Measurements from ENCODE around the gene BMAL2.
A peak's percentile ranks its signal among the peaks of the same experiment; 100 is the strongest.

Gene BMAL2

GRCh38 chr12:27331291-27331926 lies 1.2 kb upstream of the BMAL2 start:
- peak overlapping the region; percentile 3 for H3K9ac ChIP-seq (ENCODE audit: low read length)
- H3K36me3 ChIP-seq (ENCODE audit: control insufficient read depth, insufficient read depth, low read length) = no peaks in the 10 kb centered on the region
- H3K9me3 ChIP-seq (ENCODE audit: control insufficient read depth, low read length) = no peaks in the 10 kb centered on the region
- H3K4me3 ChIP-seq (ENCODE audit: low read length) = no peak overlapping the region
- no peaks in the 10 kb centered on the region for H3K27me3 ChIP-seq (ENCODE audit: control insufficient read depth, insufficient read depth, low read length)
- peaks cover 40% of the 10 kb centered on the region for H3K4me1 ChIP-seq (ENCODE audit: control insufficient read depth, insufficient read depth, low read length)

DNA sequence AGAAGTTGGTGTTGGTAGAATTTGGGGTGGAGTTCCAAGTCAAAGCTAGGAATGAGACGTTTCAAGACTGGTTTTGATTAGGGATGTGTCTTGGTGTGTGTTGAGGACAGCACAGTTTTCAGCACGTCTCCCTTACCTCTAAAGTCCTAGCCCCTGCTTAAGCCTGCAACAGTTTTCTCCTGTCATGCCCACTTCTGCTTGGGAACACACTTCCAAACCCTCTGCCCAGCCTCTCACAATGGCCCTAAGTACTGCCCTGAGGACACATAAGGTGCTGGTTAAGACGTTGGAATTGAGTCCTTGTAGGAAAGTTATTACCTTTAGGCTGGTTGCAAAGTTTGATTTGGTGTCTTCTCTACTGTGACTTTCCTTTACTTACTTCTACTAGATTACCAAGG lies 710 bp upstream of the BMAL2 start:
- H3K27me3 ChIP-seq (ENCODE audit: control insufficient read depth, insufficient read depth, low read length) = no peaks in the 10 kb centered on the region
- H3K36me3 ChIP-seq (ENCODE audit: control insufficient read depth, insufficient read depth, low read length) = no peaks in the 10 kb centered on the region
- H3K9me3 ChIP-seq (ENCODE audit: control insufficient read depth, low read length) = no peaks in the 10 kb centered on the region
- H3K9ac ChIP-seq (ENCODE audit: low read length) = no peak overlapping the region
- H3K4me3 ChIP-seq (ENCODE audit: low read length) = no peak overlapping the region
- H3K4me1 ChIP-seq (ENCODE audit: control insufficient read depth, insufficient read depth, low read length) = peaks cover 40% of the 10 kb centered on the region

GRCh38 chr12:27332407-27332713 lies 276 bp upstream of the BMAL2 start:
- H3K9ac ChIP-seq (ENCODE audit: low read length) = peak overlapping the region; percentile 74
- no peaks in the 10 kb centered on the region for H3K9me3 ChIP-seq (ENCODE audit: control insufficient read depth, low read length)
- peaks cover 45% of the 10 kb centered on the region for H3K4me1 ChIP-seq (ENCODE audit: control insufficient read depth, insufficient read depth, low read length)
- H3K4me3 ChIP-seq (ENCODE audit: low read length) = peak overlapping the region; percentile 12
- no peaks in the 10 kb centered on the region for H3K27me3 ChIP-seq (ENCODE audit: control insufficient read depth, insufficient read depth, low read length)
- H3K36me3 ChIP-seq (ENCODE audit: control insufficient read depth, insufficient read depth, low read length) = no peaks in the 10 kb centered on the region

GRCh38 chr12:27333403-27334009 lies 870 bp downstream of the BMAL2 start:
- Histone ChIP-seq H3K4me3 (ENCODE audit: low read length) (peak overlapping the region; percentile 64), H3K36me3 (ENCODE audit: control insufficient read depth, insufficient read depth, low read length) (no peaks in the 10 kb centered on the region), H3K9me3 (ENCODE audit: control insufficient read depth, low read length) (no peaks in the 10 kb centered on the region), H3K9ac (ENCODE audit: low read length) (peak overlapping the region; percentile 81), H3K4me1 (ENCODE audit: control insufficient read depth, insufficient read depth, low read length) (peaks cover 55% of the 10 kb centered on the region), H3K27me3 (ENCODE audit: control insufficient read depth, insufficient read depth, low read length) (no peaks in the 10 kb centered on the region)

- Histone ChIP-seq H3K9me3 (ENCODE audit: control insufficient read depth, low read length) (no peaks in the 10 kb centered on the region), H3K4me1 (ENCODE audit: control insufficient read depth, insufficient read depth, low read length) (peaks cover 57% of the 10 kb centered on the region), H3K36me3 (ENCODE audit: control insufficient read depth, insufficient read depth, low read length) (no peaks in the 10 kb centered on the region), H3K27me3 (ENCODE audit: control insufficient read depth, insufficient read depth, low read length) (no peaks in the 10 kb centered on the region), H3K4me3 (ENCODE audit: low read length) (peak overlapping the region; percentile 64), H3K9ac (ENCODE audit: low read length) (peak overlapping the region; percentile 81)
Measured at GRCh38 chr12:27334042-27334720, 1.5 kb downstream of the BMAL2 start.

- no peak overlapping the region for H3K9ac ChIP-seq (ENCODE audit: low read length)
- no peaks in the 10 kb centered on the region for H3K36me3 ChIP-seq (ENCODE audit: control insufficient read depth, insufficient read depth, low read length)
- H3K9me3 ChIP-seq (ENCODE audit: control insufficient read depth, low read length) = no peaks in the 10 kb centered on the region
- H3K27me3 ChIP-seq (ENCODE audit: control insufficient read depth, insufficient read depth, low read length) = no peaks in the 10 kb centered on the region
- peaks cover 57% of the 10 kb centered on the region for H3K4me1 ChIP-seq (ENCODE audit: control insufficient read depth, insufficient read depth, low read length)
- H3K4me3 ChIP-seq (ENCODE audit: low read length) = no peak overlapping the region
Measured at GRCh38 chr12:27334721-27335082, 2.1 kb downstream of the BMAL2 start.

GRCh38 chr12:27335364-27336281 lies 3.0 kb downstream of the BMAL2 start:
- no peaks in the 10 kb centered on the region for H3K9me3 ChIP-seq (ENCODE audit: control insufficient read depth, low read length)
- peak overlapping the region; percentile 38 for H3K9ac ChIP-seq (ENCODE audit: low read length)
- H3K36me3 ChIP-seq (ENCODE audit: control insufficient read depth, insufficient read depth, low read length) = no peaks in the 10 kb centered on the region
- no peak overlapping the region for H3K4me3 ChIP-seq (ENCODE audit: low read length)
- peaks cover 54% of the 10 kb centered on the region for H3K4me1 ChIP-seq (ENCODE audit: control insufficient read depth, insufficient read depth, low read length)
- no peaks in the 10 kb centered on the region for H3K27me3 ChIP-seq (ENCODE audit: control insufficient read depth, insufficient read depth, low read length)

DNA sequence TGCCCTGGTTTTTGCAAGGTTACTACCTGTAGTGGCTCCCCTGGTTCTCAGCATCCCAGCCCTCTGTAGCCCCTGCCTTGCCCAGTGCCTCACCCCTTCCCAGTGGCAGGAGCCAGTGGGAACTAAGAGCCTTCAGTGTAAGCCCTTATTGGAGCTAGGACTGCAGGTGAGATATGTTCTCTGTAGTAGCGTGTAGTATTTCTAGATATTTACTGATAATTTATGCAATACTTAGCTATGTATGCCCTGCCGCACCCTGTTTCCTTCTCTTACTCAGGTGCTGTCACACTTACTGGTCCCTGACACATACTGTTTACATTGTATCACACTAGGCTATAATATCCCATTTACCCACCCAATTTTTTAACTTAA lies 3.6 kb downstream of the BMAL2 start:
- H3K9me3 ChIP-seq (ENCODE audit: control insufficient read depth, low read length) = no peaks in the 10 kb centered on the region
- H3K4me1 ChIP-seq (ENCODE audit: control insufficient read depth, insufficient read depth, low read length) = peaks cover 53% of the 10 kb centered on the region
- no peak overlapping the region for H3K4me3 ChIP-seq (ENCODE audit: low read length)
- H3K36me3 ChIP-seq (ENCODE audit: control insufficient read depth, insufficient read depth, low read length) = no peaks in the 10 kb centered on the region
- H3K27me3 ChIP-seq (ENCODE audit: control insufficient read depth, insufficient read depth, low read length) = no peaks in the 10 kb centered on the region
- H3K9ac ChIP-seq (ENCODE audit: low read length) = peak overlapping the region; percentile 38

- Histone ChIP-seq H3K9ac (ENCODE audit: low read length) (no peak overlapping the region), H3K4me1 (ENCODE audit: control insufficient read depth, insufficient read depth, low read length) (peaks cover 46% of the 10 kb centered on the region), H3K4me3 (ENCODE audit: low read length) (no peak overlapping the region), H3K27me3 (ENCODE audit: control insufficient read depth, insufficient read depth, low read length) (no peaks in the 10 kb centered on the region), H3K9me3 (ENCODE audit: control insufficient read depth, low read length) (no peaks in the 10 kb centered on the region), H3K36me3 (ENCODE audit: control insufficient read depth, insufficient read depth, low read length) (no peaks in the 10 kb centered on the region)
Measured at GRCh38 chr12:27337376-27337775, 4.7 kb downstream of the BMAL2 start.

DNA sequence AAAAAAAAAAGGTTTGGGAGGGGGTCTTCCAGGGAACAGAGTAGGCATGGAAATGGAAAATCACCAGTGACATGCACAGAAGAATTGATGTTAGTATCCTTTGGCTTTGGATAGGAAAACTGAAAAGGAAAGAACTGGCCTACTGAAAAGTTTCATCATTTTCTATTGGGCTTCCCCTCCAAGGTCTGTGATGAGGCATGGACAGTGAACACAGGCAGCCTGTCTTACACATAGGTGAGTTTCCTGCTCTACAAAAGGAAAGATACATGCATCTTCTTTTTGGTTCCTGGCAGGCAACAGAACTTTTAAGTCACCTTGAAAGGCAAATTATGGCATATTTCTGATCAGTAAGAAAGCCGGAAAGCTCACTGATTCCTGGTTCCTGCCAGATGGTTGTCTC lies 5.8 kb downstream of the BMAL2 start:
- Histone ChIP-seq H3K4me3 (ENCODE audit: low read length) (no peak overlapping the region), H3K27me3 (ENCODE audit: control insufficient read depth, insufficient read depth, low read length) (no peaks in the 10 kb centered on the region)

DNA sequence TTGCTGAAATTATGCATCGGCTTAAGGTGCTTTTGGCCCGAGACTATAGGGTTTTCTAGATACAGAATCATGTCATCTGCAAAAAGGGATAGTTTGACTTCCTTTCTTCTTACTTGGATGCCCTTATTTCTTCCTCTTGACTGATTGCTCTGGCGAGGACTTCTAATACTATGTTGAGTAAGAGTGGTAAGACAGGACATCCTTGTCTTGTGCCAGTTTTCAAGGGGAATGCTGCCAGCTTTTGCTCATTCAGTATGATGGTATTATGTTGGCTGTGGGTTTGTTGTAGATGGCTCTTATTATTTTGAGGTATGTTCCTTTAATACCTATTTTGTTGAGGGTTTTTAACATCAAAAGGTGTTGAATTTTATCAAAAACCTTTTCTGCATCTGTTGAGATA lies 8.3 kb downstream of the BMAL2 start:
- peaks cover 30% of the 10 kb centered on the region for H3K4me1 ChIP-seq (ENCODE audit: control insufficient read depth, insufficient read depth, low read length)
- H3K36me3 ChIP-seq (ENCODE audit: control insufficient read depth, insufficient read depth, low read length) = no peaks in the 10 kb centered on the region
- no peak overlapping the region for H3K4me3 ChIP-seq (ENCODE audit: low read length)
- no peaks in the 10 kb centered on the region for H3K27me3 ChIP-seq (ENCODE audit: control insufficient read depth, insufficient read depth, low read length)
- H3K9me3 ChIP-seq (ENCODE audit: control insufficient read depth, low read length) = no peaks in the 10 kb centered on the region
- no peak overlapping the region for H3K9ac ChIP-seq (ENCODE audit: low read length)

More for the DNA sequence above, 5.8 kb downstream of the BMAL2 start:
- Histone ChIP-seq H3K36me3 (ENCODE audit: control insufficient read depth, insufficient read depth, low read length) (no peaks in the 10 kb centered on the region), H3K4me1 (ENCODE audit: control insufficient read depth, insufficient read depth, low read length) (peaks cover 45% of the 10 kb centered on the region), H3K9me3 (ENCODE audit: control insufficient read depth, low read length) (no peaks in the 10 kb centered on the region), H3K9ac (ENCODE audit: low read length) (no peak overlapping the region)

DNA sequence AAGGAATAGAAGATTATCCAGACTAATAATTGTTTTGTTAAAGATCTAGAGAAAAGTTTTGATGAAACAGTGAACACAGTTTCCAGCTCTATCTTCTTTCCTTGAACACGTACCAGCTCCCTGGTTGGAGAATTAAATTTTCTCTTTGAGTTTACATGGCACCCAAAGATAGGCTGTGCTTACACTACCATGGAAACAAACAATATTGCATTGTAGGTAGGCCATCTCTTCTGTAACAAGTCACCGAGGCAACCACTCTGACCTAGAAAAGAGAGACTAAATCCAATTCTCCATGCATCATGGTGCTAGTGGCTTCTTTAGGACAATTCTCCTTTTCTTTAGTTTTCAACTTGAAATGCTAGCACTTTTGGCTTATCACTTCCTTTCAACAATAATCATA lies 9.9 kb downstream of the BMAL2 start:
- H3K36me3 ChIP-seq (ENCODE audit: control insufficient read depth, insufficient read depth, low read length) = no peaks in the 10 kb centered on the region
- H3K9ac ChIP-seq (ENCODE audit: low read length) = no peak overlapping the region
- H3K9me3 ChIP-seq (ENCODE audit: control insufficient read depth, low read length) = no peaks in the 10 kb centered on the region
- H3K4me3 ChIP-seq (ENCODE audit: low read length) = no peak overlapping the region
- H3K27me3 ChIP-seq (ENCODE audit: control insufficient read depth, insufficient read depth, low read length) = no peaks in the 10 kb centered on the region
- H3K4me1 ChIP-seq (ENCODE audit: control insufficient read depth, insufficient read depth, low read length) = peaks cover 30% of the 10 kb centered on the region
